Gastrocnemius medialis (tissue), 4 donors: ENCODE measurements around the gene CD58. TPM values are rescaled to one million over a fixed set of nuclear protein-coding genes. Genes with fewer than 3 reads are reported as not detected.

Experiments used
- ATAC-seq, 2 donors: fragments of 150-250 bp; one replicate each; pipeline ENCODE4 v1.9.1; 2016
- DNase-seq, 2 donors: peaks; one replicate each; pipeline ENCODE4 v3.0.0-alpha.2; 2019
- H3K27ac ChIP-seq, 4 donors: fragments of 200-600 bp; sonication (generic); 1 replicate in 1 of 4; 2 replicates in 3 of 4; pipeline ENCODE4 v1.5.1; 2016 to 2018; ENCODE audit warnings: mild to moderate bottlenecking in 2 of 4, moderate library complexity in 1 of 4
- H3K27me3 ChIP-seq, 3 donors: fragments of 200-600 bp; sonication (generic) in 2 of 3; 1 replicate in 1 of 3; 2 replicates in 2 of 3; pipeline versions ENCODE4 v1.5.1 to v1.6.0; 2016 to 2019; ENCODE audit warnings: mild to moderate bottlenecking in 1 of 3, moderate library complexity in 1 of 3
- H3K36me3 ChIP-seq, 2 donors: fragments of 200-600 bp; sonication (generic) in 1 of 2; one replicate each; pipeline ENCODE4 v1.5.1; 2017 to 2018
- H3K4me1 ChIP-seq, 2 donors: fragments of 200-600 bp; sonication (generic) in 1 of 2; one replicate each; pipeline ENCODE4 v1.5.1; 2016 to 2017; ENCODE audit warnings: mild to moderate bottlenecking in 2 of 2
- H3K4me3 ChIP-seq, 4 donors: fragments of 200-600 bp; sonication (generic) in 3 of 4; 1 replicate in 1 of 4; 2 replicates in 3 of 4; pipeline ENCODE4 v1.5.1; 2016 to 2019; ENCODE audit warnings: mild to moderate bottlenecking in 2 of 4
- H3K9me3 ChIP-seq, 3 donors: fragments of 200-600 bp; sonication (generic) in 2 of 3; 1 replicate in 1 of 3; 2 replicates in 2 of 3; pipeline ENCODE4 v1.5.1; 2016 to 2019
- POLR2A ChIP-seq, 2 donors: fragments of 450-650 bp; IDR thresholded peaks; one replicate each; pipeline ENCODE4 v1.6.1; 2017; ENCODE audit warnings: antibody characterized with exemption in 2 of 2, mild to moderate bottlenecking in 2 of 2, moderate library complexity in 2 of 2
- in situ Hi-C, 4 donors: fragments of 200-750 bp; cut with MboI; loops; one replicate each; pipeline versions ENCODE4 v1.15.0 to v1.8.0; 2017; ENCODE audit warnings: low sequenced_read_pairs in 4 of 4
- intact Hi-C: fragments of 100-400 bp; cut with DNase I; formaldehyde crosslinking; loops from one replicate; pipeline ENCODE4 v1.15.1; 2023; ENCODE audit warnings: low total_unique reads
- total RNA-seq, 4 donors: library from RNA; depleted of rRNA; stranded (reverse); fragments of >200 nt; gene quantifications; one replicate each; pipeline versions ENCODE4 v1.1.0 to v1.2.3, GENCODE V29; 2016
- TF ChIP-seq, protein P1 (sequence below), 5 experiments: fragments of 450-650 bp in 3 of 5; fragments of 200-600 bp in 2 of 5; sonication (generic) in 2 of 5; IDR thresholded peaks in 4 of 5; conservative IDR thresholded peaks in 1 of 5; 1 replicate in 4 of 5; 2 replicates in 1 of 5; pipeline ENCODE4 v1.5.1; 2016 to 2019; ENCODE audit warnings: antibody characterized with exemption in 5 of 5, mild to moderate bottlenecking in 3 of 5, moderate library complexity in 3 of 5

Gene CD58
- total RNA-seq, 4 donors from 2014 or later: 4.1 to 15.9 (median 10.2) TPM

- no peak for TF ChIP-seq POLR2A (IDR thresholded peaks at IDR 0.05)
- TF ChIP-seq, protein P1, sequence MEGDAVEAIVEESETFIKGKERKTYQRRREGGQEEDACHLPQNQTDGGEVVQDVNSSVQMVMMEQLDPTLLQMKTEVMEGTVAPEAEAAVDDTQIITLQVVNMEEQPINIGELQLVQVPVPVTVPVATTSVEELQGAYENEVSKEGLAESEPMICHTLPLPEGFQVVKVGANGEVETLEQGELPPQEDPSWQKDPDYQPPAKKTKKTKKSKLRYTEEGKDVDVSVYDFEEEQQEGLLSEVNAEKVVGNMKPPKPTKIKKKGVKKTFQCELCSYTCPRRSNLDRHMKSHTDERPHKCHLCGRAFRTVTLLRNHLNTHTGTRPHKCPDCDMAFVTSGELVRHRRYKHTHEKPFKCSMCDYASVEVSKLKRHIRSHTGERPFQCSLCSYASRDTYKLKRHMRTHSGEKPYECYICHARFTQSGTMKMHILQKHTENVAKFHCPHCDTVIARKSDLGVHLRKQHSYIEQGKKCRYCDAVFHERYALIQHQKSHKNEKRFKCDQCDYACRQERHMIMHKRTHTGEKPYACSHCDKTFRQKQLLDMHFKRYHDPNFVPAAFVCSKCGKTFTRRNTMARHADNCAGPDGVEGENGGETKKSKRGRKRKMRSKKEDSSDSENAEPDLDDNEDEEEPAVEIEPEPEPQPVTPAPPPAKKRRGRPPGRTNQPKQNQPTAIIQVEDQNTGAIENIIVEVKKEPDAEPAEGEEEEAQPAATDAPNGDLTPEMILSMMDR (IDR thresholded peaks at IDR 0.05 in 4 of 5, conservative IDR thresholded peaks at IDR 0.05 in 1 of 5): no peak
- H3K4me1 ChIP-seq: peaks cover 4 to 36% of the 10 kb centered on the region in 2 donors
- peak overlapping the region; percentile 61 to 73 (median 62) for H3K27ac ChIP-seq
- H3K4me3 ChIP-seq: no peak overlapping the region
- in situ Hi-C loops: loop anchor here (5.0 to 25.0 kb wide), 5 partner anchors 113 to 675 kb away; partner anchors contain the start of gene ATP1A1 (in 2 of the 4)
- no peaks in the 10 kb centered on the region for H3K9me3 ChIP-seq
- no peaks in the 10 kb centered on the region for H3K27me3 ChIP-seq
- intact Hi-C loops: loop anchor here (5.0 to 10.0 kb wide), 2 partner anchors 203 to 230 kb away; no protein-coding TSS in a partner anchor
- no peaks in the 10 kb centered on the region for H3K36me3 ChIP-seq
- no peak for ATAC-seq
- DNase-seq: no peak
These were observed 83.2 kb downstream of the CD58 start for GRCh38 chr1:116487583-116487982.

DNA sequence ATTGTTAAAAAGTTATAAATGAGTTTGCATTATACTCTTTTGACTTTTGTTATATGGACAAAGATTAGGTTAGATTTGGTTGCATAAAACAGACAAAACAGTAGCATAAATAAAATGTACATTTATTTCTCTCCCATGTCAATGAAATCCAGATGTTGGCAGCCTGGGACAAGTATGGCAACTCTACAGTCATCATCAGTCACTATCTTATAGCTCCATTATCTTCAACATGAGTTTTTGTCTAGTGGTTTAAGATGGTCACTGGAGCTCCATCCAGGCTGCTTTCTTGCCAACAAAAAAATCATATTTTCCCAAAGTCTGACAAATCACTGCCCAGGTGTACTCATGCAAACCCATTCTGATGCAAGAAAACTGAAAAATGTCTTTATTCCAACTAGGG is 83.8 kb downstream of the CD58 start:
- H3K36me3 ChIP-seq: no peaks in the 10 kb centered on the region
- no peak overlapping the region for H3K4me3 ChIP-seq
- intact Hi-C loops: loop anchor here (5.0 to 10.0 kb wide), 2 partner anchors 202 to 230 kb away; no protein-coding TSS in a partner anchor
- H3K27me3 ChIP-seq: no peaks in the 10 kb centered on the region
- in situ Hi-C loops: loop anchor here (5.0 to 25.0 kb wide), 5 partner anchors 112 to 675 kb away; partner anchors contain the start of gene ATP1A1 (in 2 of the 4)
- no peak for TF ChIP-seq POLR2A (IDR thresholded peaks at IDR 0.05)
- TF ChIP-seq, protein P1 (IDR thresholded peaks at IDR 0.05 in 4 of 5, conservative IDR thresholded peaks at IDR 0.05 in 1 of 5): no peak
- ATAC-seq: no peak
- H3K27ac ChIP-seq: peak overlapping the region in 1 of 4 donors; percentile 63
- H3K4me1 ChIP-seq: peaks cover 4 to 36% of the 10 kb centered on the region in 2 donors
- no peaks in the 10 kb centered on the region for H3K9me3 ChIP-seq
- DNase-seq: no peak

DNA sequence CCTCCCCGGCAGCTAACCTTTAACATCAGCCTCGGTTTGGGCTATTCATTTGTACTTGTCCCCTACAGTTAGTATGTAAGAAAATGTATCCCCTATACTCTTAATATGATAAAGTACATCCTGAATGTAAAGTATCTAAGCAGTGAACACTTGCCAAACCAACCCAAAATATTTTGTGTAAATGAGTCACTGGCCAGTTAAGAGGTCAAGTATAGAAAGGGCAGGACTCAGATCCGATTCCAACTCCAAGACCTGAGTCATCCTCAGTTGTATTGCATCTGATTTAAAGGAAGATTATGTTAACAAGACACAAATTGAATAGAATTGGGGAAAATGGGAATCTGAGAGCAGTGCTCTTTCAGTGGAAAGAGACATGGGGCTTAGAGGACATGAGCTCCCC is 84.4 kb downstream of the CD58 start:
- in situ Hi-C loops: loop anchor here (5.0 to 25.0 kb wide), 5 partner anchors 112 to 674 kb away; partner anchors contain the start of gene ATP1A1 (in 2 of the 4)
- Histone ChIP-seq H3K4me1 (peaks cover 4 to 36% of the 10 kb centered on the region in 2 donors), H3K36me3 (no peaks in the 10 kb centered on the region), H3K27ac (no peak overlapping the region), H3K27me3 (no peaks in the 10 kb centered on the region), H3K9me3 (no peaks in the 10 kb centered on the region), H3K4me3 (no peak overlapping the region)
- DNase-seq (no peak), ATAC-seq (no peak)
- no peak for TF ChIP-seq POLR2A (IDR thresholded peaks at IDR 0.05)
- TF ChIP-seq, protein P1 (IDR thresholded peaks at IDR 0.05 in 4 of 5, conservative IDR thresholded peaks at IDR 0.05 in 1 of 5): no peak
- intact Hi-C loops: loop anchor here (5.0 to 10.0 kb wide), 2 partner anchors 202 to 229 kb away; no protein-coding TSS in a partner anchor

- ATAC-seq (no peak), DNase-seq (no peak)
- TF ChIP-seq POLR2A (IDR thresholded peaks at IDR 0.05): no peak
- TF ChIP-seq, protein P1 (IDR thresholded peaks at IDR 0.05 in 4 of 5, conservative IDR thresholded peaks at IDR 0.05 in 1 of 5): no peak
- Histone ChIP-seq H3K27ac (peak overlapping the region in 1 of 4 donors; percentile 49), H3K4me3 (no peak overlapping the region), H3K4me1 (peaks cover 4 to 36% of the 10 kb centered on the region in 2 donors), H3K9me3 (no peaks in the 10 kb centered on the region), H3K27me3 (no peaks in the 10 kb centered on the region), H3K36me3 (no peaks in the 10 kb centered on the region)
- intact Hi-C loops (loop anchor here (2.0 to 10.0 kb wide), 3 partner anchors 67 to 229 kb away; no protein-coding TSS in a partner anchor), in situ Hi-C loops (loop anchor here (5.0 to 25.0 kb wide), 5 partner anchors 111 to 674 kb away; partner anchors contain the start of gene ATP1A1 (in 2 of the 4))
These were observed 84.8 kb downstream of the CD58 start for GRCh38 chr1:116485976-116486375.
